Activated CD8-positive, alpha-beta T cell treated with anti-CD3 and anti-CD28 coated beads for 36 hours (primary cell): Measurements from ENCODE around the gene GRM8. TPM values are rescaled to one million over a fixed set of nuclear protein-coding genes. Genes with fewer than 3 reads are reported as not detected.

ENCODE experiments used
- ATAC-seq: fragments of 200-7000 bp; cut with Tn5 transposase; one replicate; pipeline ENCODE4 v1.10.0; 2021; ENCODE audit warnings: mild to moderate bottlenecking, moderate library complexity
- CTCF ChIA-PET: fragments of 350-600 bp; sonication (Branson Sonifier 250); formaldehyde crosslinking; loops from one replicate; lab custom pipeline; 2021; ENCODE audit warnings: antibody characterized with exemption; lab: Charles Lee
- POLR2A ChIA-PET: fragments of 350-600 bp; sonication (Branson Sonifier 250); formaldehyde crosslinking; loops from one replicate; lab custom pipeline; 2021; ENCODE audit warnings: antibody characterized with exemption; lab: Charles Lee
- DNase-seq: peaks from one replicate; pipeline ENCODE4 v3.0.0-alpha.2; 2020
- H3K27ac Mint-ChIP-seq: one replicate; pipeline ENCODE4 v1.8.0; 2021; ENCODE audit warnings: mild to moderate bottlenecking, mixed read lengths
- H3K27me3 Mint-ChIP-seq: one replicate; pipeline ENCODE4 v1.8.0; 2021; ENCODE audit warnings: mixed read lengths
- H3K36me3 Mint-ChIP-seq: one replicate; pipeline ENCODE4 v1.8.0; 2021; ENCODE audit warnings: low read depth, mixed read lengths
- H3K4me1 Mint-ChIP-seq: one replicate; pipeline ENCODE4 v1.8.0; 2021; ENCODE audit warnings: low read depth, mixed read lengths
- H3K4me3 Mint-ChIP-seq: one replicate; pipeline ENCODE4 v1.8.0; 2021; ENCODE audit warnings: mild to moderate bottlenecking, moderate library complexity, mixed read lengths
- H3K9me3 Mint-ChIP-seq: one replicate; pipeline ENCODE4 v1.8.0; 2021; ENCODE audit warnings: mixed read lengths
- intact Hi-C: fragments of 100-400 bp; cut with micrococcal nuclease; formaldehyde crosslinking; loops from one replicate; pipeline ENCODE4 v1.10.0; 2022
- total RNA-seq, 2 experiments: library from RNA; stranded (reverse); gene quantifications; one replicate each; pipeline ENCODE4 v1.2.3, GENCODE V29; 2021
- TF ChIP-seq, protein P1 (sequence below): fragments of 200-600 bp; IDR thresholded peaks from one replicate; pipeline ENCODE4 v1.8.0; 2022; ENCODE audit warnings: antibody characterized with exemption, mild to moderate bottlenecking

The GRM8 gene
- total RNA-seq = not detected

DNA sequence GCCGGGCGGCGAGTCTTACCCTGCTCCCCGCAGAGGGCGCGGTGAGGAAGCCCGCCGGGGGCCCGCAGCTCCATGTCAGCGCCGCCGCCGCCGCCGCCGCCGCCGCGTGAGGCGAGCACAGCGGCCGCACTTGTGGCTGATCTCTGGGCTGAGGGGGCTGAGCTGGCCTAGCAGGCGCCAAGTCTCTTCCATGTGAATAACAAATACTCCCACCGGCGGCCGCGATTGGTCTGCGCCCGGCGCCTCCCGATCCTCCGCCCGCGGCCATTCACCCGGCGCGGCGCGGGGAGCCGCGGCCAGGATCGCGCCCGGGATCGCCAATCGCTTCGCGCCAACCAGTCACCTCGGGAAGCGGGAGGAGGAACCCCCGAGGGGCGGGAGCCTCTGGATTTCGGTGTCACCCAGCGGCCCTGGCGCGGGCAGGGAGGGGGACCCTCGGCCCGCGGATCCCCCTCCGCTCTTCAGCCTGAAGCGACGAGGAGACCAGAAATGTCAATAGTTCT, at the start of gene GRM8:
TSS of gene GRM8 (minus strand) at position 164 of the 503 bp plus-strand sequence.
- ChIA-PET POLR2A (no interaction called here), CTCF (interaction anchor here (1.1 to 3.6 kb wide), 7 partner anchors 8 to 450 kb away, joined by 3 to 12 read pairs (median 5); no protein-coding TSS in a partner anchor)
- TF ChIP-seq, protein P1, sequence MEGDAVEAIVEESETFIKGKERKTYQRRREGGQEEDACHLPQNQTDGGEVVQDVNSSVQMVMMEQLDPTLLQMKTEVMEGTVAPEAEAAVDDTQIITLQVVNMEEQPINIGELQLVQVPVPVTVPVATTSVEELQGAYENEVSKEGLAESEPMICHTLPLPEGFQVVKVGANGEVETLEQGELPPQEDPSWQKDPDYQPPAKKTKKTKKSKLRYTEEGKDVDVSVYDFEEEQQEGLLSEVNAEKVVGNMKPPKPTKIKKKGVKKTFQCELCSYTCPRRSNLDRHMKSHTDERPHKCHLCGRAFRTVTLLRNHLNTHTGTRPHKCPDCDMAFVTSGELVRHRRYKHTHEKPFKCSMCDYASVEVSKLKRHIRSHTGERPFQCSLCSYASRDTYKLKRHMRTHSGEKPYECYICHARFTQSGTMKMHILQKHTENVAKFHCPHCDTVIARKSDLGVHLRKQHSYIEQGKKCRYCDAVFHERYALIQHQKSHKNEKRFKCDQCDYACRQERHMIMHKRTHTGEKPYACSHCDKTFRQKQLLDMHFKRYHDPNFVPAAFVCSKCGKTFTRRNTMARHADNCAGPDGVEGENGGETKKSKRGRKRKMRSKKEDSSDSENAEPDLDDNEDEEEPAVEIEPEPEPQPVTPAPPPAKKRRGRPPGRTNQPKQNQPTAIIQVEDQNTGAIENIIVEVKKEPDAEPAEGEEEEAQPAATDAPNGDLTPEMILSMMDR = no peak
- H3K4me1 Mint-ChIP-seq = peaks cover 13% of the 10 kb centered on the region
- no peaks in the 10 kb centered on the region for H3K36me3 Mint-ChIP-seq
- H3K9me3 Mint-ChIP-seq = no peaks in the 10 kb centered on the region
- DNase-seq (peak; percentile 17), ATAC-seq (no peak)
- H3K27me3 Mint-ChIP-seq = peaks cover 69% of the 10 kb centered on the region
- H3K4me3 Mint-ChIP-seq = peak within 1 kb of the TSS; percentile 76
- no peak within 1 kb of the TSS for H3K27ac Mint-ChIP-seq
- intact Hi-C loops = no loop called here

DNA sequence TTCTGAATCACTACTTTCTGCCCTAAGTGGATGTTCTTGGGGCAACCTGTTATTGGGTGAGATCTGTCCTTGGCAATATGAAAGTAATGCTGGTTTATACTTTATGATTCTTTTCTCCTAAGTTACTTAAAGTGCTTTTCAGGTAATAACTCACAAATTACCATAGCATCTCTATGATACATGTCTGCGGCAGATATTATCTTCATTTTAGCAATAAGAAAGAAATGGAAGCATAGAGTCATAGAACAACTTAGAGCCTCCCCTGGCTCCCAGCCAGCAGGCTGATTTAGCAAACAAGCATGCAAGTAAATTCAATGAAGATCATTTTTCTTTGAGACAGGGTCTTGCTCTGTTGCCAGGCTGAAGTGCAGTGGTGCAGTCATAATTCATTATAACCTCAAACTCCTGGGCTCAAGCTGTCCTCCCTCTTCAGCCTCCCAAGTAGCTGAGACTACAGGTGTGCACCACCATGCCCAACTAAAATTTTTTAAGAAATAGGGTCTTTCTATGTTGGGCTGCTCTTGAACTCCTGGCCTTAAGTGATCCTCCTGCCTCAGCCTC, 38.1 kb upstream of the GRM8 start:
- no peak for DNase-seq
- H3K36me3 Mint-ChIP-seq = no peaks in the 10 kb centered on the region
- no peak overlapping the region for H3K4me3 Mint-ChIP-seq
- H3K4me1 Mint-ChIP-seq = no peaks in the 10 kb centered on the region
- intact Hi-C loops = no loop called here
- CTCF ChIA-PET = no interaction called here
- no peak for ATAC-seq
- no peaks in the 10 kb centered on the region for H3K9me3 Mint-ChIP-seq
- peaks cover 10% of the 10 kb centered on the region for H3K27me3 Mint-ChIP-seq
- TF ChIP-seq, protein P1 = no peak
- POLR2A ChIA-PET = no interaction called here
- H3K27ac Mint-ChIP-seq = no peak overlapping the region

DNA sequence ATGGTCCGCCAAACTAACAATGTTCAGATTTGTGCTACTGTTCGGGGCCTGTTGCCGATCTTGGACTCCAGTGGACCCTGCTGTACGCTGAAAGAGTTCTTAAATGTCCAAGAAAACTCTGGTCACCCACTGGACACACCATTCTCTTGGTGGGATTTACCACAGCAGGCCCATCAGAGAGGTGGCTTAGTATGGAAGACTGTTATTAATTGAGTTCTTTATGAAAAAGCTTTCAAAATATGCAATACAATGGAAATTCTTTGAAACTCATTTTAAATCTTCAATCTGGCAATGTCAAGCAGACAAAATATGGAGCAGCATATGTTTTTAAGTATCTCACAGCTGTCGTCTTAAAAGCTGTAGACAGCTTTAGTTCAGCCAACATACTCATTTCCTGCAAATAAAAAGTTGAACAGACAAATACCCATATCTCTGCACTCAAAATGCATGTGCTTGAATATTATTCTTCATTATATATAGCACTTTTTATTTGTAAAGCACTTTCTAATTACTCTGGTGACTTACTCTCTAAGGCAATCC, 37.4 kb upstream of the GRM8 start:
- CTCF ChIA-PET = no interaction called here
- Mint-ChIP-seq H3K27ac (no peak overlapping the region), H3K4me1 (no peaks in the 10 kb centered on the region), H3K4me3 (no peak overlapping the region), H3K27me3 (peaks cover 11% of the 10 kb centered on the region), H3K36me3 (no peaks in the 10 kb centered on the region), H3K9me3 (no peaks in the 10 kb centered on the region)
- DNase-seq (no peak), ATAC-seq (no peak)
- TF ChIP-seq, protein P1 = no peak
- POLR2A ChIA-PET = no interaction called here
- intact Hi-C loops = no loop called here

DNA sequence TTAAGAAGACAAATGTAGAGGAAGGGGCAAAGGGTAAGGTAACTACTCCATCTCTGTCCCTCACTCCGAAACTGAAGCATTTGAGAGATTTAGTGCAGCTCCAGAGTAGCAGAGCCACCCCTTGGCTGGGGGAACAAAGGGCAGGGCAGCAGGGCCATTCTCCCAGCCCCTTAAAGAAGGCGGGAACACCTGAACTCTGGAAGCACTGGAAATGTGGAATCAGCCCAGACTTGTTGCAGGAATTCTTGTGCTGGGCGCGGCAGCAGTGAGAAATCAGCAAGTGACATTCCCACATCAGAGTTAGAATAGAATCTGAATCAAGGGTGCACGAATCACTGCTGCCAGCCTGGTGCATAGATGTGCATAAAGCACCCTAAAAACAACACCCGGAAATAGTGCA, 34.4 kb upstream of the GRM8 start:
- Mint-ChIP-seq H3K36me3 (no peaks in the 10 kb centered on the region), H3K27me3 (peaks cover 13% of the 10 kb centered on the region), H3K27ac (no peak overlapping the region), H3K9me3 (no peaks in the 10 kb centered on the region), H3K4me1 (no peaks in the 10 kb centered on the region), H3K4me3 (no peak overlapping the region)
- POLR2A ChIA-PET = no interaction called here
- intact Hi-C loops = no loop called here
- DNase-seq = no peak
- TF ChIP-seq, protein P1 = no peak
- CTCF ChIA-PET = interaction anchor here (1.4 kb wide), 1 partner anchor 33 kb away, joined by 3 read pairs; no protein-coding TSS in a partner anchor
- ATAC-seq = no peak

DNA sequence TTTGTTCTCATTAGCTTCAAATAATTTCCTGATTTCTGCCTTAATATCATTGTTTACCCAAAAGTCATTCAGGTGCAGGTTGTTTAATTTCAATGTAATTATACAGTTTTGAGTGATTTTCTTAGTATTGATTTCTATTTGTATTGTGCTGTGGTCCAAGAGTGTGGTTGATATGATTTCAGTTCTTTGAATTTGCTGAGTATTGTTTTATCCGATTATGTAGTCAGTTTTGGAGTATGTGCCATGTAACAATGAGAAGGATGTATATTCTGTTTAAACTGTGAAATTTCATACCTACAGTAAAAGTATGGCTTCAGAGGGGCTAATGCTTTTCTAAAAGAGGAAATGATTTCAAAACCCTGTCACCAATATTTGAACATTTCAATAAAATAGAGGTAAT, 17.4 kb upstream of the GRM8 start:
- no peaks in the 10 kb centered on the region for H3K9me3 Mint-ChIP-seq
- ChIA-PET CTCF (no interaction called here), POLR2A (no interaction called here)
- intact Hi-C loops = no loop called here
- H3K27ac Mint-ChIP-seq = no peak overlapping the region
- ATAC-seq (no peak), DNase-seq (no peak)
- H3K4me1 Mint-ChIP-seq = no peaks in the 10 kb centered on the region
- TF ChIP-seq, protein P1 = no peak
- no peaks in the 10 kb centered on the region for H3K36me3 Mint-ChIP-seq
- H3K4me3 Mint-ChIP-seq = no peak overlapping the region
- peaks cover 13% of the 10 kb centered on the region for H3K27me3 Mint-ChIP-seq
